ENCODE results near the gene MRAS. TPM values are rescaled to one million over a fixed set of nuclear protein-coding genes. Genes with fewer than 3 reads are reported as not detected.

Gene MRAS
- total RNA-seq, 1 donor from 2014 or later: 79.4 TPM

GRCh38 chr3:138384531-138384930 lies 36.2 kb downstream of the MRAS start:
- no peaks in the 10 kb centered on the region for H3K9me3 ChIP-seq
- no peak for ATAC-seq
- TF ChIP-seq, protein P1, sequence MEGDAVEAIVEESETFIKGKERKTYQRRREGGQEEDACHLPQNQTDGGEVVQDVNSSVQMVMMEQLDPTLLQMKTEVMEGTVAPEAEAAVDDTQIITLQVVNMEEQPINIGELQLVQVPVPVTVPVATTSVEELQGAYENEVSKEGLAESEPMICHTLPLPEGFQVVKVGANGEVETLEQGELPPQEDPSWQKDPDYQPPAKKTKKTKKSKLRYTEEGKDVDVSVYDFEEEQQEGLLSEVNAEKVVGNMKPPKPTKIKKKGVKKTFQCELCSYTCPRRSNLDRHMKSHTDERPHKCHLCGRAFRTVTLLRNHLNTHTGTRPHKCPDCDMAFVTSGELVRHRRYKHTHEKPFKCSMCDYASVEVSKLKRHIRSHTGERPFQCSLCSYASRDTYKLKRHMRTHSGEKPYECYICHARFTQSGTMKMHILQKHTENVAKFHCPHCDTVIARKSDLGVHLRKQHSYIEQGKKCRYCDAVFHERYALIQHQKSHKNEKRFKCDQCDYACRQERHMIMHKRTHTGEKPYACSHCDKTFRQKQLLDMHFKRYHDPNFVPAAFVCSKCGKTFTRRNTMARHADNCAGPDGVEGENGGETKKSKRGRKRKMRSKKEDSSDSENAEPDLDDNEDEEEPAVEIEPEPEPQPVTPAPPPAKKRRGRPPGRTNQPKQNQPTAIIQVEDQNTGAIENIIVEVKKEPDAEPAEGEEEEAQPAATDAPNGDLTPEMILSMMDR (IDR thresholded peaks at IDR 0.05): no peak
- H3K36me3 ChIP-seq: no peaks in the 10 kb centered on the region
- H3K27ac ChIP-seq: no peak overlapping the region
- intact Hi-C loops (cut with DNase I): no loop called here
- peaks cover 19% of the 10 kb centered on the region for H3K4me1 ChIP-seq
- peak; percentile 28 for DNase-seq
- no peak overlapping the region for H3K4me3 ChIP-seq
- no peaks in the 10 kb centered on the region for H3K27me3 ChIP-seq

DNA sequence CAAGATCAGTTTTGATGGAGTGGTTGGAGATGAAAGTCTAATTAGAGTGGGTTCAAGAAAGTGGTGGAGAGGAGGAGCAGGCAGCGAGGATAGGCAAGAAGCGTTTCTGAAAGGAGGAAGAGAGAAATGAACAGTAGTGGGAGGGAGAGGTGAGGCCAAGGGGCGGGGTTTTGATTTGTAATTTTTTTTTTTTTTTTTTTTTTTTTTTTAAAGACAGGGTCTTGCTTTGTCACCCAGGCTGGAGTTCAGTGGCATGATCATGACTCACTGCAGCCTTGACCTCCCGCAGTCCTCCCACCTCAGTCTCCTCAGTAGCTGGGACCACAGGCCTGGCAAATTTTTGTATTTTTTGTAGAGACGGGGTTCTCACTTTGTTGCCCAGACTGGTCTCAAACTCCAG lies 36.6 kb downstream of the MRAS start:
- Histone ChIP-seq H3K4me1 (peaks cover 19% of the 10 kb centered on the region), H3K27ac (no peak overlapping the region), H3K27me3 (no peaks in the 10 kb centered on the region), H3K4me3 (no peak overlapping the region), H3K9me3 (no peaks in the 10 kb centered on the region), H3K36me3 (no peaks in the 10 kb centered on the region)
- ATAC-seq: peak; percentile 5
- DNase-seq: peak; percentile 50
- TF ChIP-seq, protein P1 (IDR thresholded peaks at IDR 0.05): no peak
- intact Hi-C loops (cut with DNase I): no loop called here

DNA sequence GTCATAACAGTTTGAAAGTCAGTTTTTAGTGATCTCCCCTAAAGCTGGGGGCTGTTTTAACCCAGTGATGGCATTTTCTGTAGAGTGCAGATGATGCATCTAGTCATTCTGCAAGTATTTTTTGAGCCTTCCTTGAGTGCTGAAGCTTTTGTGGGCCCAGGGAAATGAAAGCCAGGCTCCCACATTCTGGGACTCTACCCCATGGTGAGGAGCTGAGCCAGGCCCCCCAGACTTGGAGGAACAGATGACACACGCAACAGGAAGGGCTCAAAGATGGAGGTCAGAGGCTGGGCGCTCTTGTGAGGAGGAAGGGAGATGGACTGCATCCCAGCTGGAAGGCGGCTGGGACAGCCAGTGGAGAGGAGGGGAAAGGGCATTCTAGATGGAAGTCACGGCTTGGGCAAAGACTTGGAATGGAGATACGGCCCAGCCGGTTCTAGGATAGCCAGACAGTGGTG lies 40.8 kb downstream of the MRAS start:
- TF ChIP-seq, protein P1 (IDR thresholded peaks at IDR 0.05): no peak
- DNase-seq (no peak), ATAC-seq (no peak)
- Histone ChIP-seq H3K4me3 (no peak overlapping the region), H3K27me3 (no peaks in the 10 kb centered on the region), H3K9me3 (no peaks in the 10 kb centered on the region), H3K4me1 (no peaks in the 10 kb centered on the region), H3K27ac (no peak overlapping the region), H3K36me3 (no peaks in the 10 kb centered on the region)
- intact Hi-C loops (cut with DNase I): no loop called here

DNA sequence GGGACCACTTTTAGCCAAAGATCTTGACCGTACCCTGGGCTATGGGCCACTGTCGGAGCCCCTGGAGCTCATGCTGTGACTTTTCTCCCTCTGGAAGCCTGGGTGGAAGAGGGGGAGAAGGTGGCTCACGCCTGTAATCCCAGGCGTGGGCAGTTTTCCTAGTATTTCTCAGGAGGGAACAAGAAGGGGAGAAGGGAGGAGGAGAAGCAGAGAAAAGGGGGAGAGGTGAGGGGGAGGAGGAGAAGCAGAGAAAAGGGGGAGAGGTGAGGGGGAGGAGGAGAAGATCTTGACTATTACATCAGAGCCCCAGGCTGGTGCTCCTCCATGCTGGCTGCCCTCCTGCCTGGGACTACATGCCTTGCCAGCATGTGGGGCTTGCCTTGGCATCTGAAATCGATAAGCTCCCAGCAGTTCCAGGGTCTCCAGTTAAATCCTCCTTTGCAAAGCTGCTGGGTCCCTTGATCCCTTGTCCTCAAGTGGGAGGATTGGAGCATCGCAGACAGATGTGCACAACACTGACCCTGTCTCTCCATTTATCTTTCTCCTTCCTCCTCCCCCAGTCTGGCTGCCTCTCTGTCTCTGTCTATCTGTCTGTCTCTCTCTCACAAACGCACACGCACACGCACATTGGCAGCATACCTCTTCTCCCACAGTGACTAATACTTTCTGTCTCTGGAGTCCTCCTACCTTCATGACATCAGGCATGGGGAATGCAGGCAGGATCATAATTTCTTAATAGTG lies 41.6 kb downstream of the MRAS start:
- H3K27ac ChIP-seq: no peak overlapping the region
- no peak for DNase-seq
- no peaks in the 10 kb centered on the region for H3K9me3 ChIP-seq
- no peaks in the 10 kb centered on the region for H3K27me3 ChIP-seq
- TF ChIP-seq, protein P1 (IDR thresholded peaks at IDR 0.05): no peak
- ATAC-seq: peak; percentile 83
- H3K4me1 ChIP-seq: no peaks in the 10 kb centered on the region
- no peak overlapping the region for H3K4me3 ChIP-seq
- no peaks in the 10 kb centered on the region for H3K36me3 ChIP-seq
- intact Hi-C loops (cut with DNase I): no loop called here

GRCh38 chr3:138390582-138390932 lies 42.2 kb downstream of the MRAS start:
- intact Hi-C loops (cut with DNase I): no loop called here
- ATAC-seq: no peak
- H3K27ac ChIP-seq: no peak overlapping the region

More at GRCh38 chr3:138390582-138390932, 42.2 kb downstream of the MRAS start:
- H3K4me1 ChIP-seq: no peaks in the 10 kb centered on the region
- no peak overlapping the region for H3K4me3 ChIP-seq
- TF ChIP-seq, protein P1 (IDR thresholded peaks at IDR 0.05): no peak
- H3K27me3 ChIP-seq: no peaks in the 10 kb centered on the region
- no peaks in the 10 kb centered on the region for H3K9me3 ChIP-seq
- H3K36me3 ChIP-seq: no peaks in the 10 kb centered on the region
- DNase-seq: no peak
